DMS79 (cell line): ENCODE data around the gene ASIC3.
A peak's percentile ranks its signal among the peaks of the same experiment; 100 is the strongest.
"Not testable (repeated sequence)": the region's sequence is repeated elsewhere in the genome, so short reads cannot be mapped to it uniquely, and the experiment has no call there.

Experiments used
- DNase-seq: peaks from one replicate; lab custom pipeline; 2025; lab: John Stamatoyannopoulos, UW

The ASIC3 gene

GRCh38 chr7:151013733-151014497 is 34.4 kb upstream of the ASIC3 start:
- DNase-seq: no peak

DNA sequence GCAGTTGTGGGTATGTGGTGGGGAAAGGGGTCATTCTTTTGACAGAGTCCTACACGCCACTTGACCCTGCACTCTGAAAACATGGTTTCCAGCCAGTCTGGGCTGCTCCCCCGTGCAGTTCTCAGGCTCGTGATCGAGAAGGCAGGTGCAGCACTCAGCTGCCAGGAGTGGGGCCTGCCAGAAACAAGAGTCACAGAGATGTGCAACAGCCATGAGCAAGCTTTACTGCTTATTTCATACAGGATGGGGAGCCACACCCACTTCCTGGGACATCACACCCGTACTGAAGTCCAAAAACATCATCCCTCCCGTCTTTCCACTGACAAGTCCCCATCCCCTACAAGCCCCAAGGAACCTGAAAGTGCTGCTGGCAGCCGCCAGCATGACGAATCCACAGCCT is 33.4 kb upstream of the ASIC3 start:
- no peak for DNase-seq

DNA sequence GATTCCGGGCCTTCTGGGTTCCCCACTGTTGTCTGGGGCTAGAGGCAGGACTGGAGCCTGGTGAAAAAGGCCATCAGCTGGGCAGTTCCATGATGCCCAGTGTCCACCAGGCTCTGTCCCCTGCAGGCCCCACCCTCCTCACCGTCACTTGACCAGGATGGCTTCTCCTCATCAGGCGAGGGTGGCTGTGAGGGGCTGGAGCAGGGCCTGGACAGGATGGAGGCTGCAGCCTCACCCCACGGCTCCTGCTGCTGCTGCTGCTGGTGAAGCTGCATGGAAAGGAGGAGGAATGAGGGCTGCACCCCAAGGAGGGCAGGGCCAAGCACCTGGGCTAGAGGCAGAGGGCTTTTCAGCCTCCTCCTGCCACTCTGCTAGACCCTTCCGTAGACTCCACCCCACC is 32.4 kb upstream of the ASIC3 start:
- DNase-seq: no peak

GRCh38 chr7:151016505-151016904 is 31.8 kb upstream of the ASIC3 start:
- DNase-seq: no peak

DNA sequence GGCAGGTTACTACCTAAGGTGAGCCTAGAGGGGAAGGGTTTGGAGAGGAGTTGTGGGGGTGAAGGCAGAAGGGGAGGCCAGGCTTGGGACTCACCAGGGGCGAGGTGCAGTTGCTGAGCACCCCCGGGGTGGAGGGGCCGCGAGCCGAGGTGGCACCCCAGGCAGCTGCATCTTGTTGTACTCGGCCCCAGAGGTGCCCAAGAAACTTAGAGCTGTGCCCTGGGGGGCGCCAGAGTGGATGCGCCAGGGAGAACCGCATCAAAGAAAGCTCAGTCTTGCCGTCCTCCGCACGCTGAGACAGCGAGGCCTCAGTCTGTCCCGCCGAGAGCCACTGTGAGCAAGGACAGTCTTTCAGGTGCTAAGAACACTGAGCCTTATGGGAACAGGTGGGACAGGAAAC is 31.4 kb upstream of the ASIC3 start:
- DNase-seq: no peak

- DNase-seq: no peak
Measured at GRCh38 chr7:151017370-151017952, 30.9 kb upstream of the ASIC3 start.

DNA sequence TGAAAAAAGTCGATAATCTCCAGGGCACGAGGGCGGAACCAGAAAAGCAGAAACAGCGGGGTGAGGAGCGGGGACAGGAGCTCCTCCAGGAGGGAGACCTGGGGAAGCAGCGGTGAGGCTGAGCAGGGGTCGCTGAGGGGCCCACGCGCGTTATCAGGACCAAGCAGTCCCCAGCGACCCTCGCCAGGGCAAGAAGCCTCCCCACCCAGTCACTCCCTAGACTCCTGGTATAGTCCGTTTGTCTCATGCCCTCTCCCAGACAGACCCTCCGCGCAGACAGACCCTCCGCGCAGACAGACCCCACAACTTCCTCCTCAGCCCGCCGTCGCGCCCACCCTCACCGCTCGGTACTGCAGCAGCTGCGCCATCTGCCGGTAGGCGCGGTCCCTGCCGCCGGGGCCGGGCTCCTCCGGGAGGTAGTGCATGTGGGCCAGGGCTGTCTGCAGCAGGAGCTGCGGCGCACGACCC is 30.3 kb upstream of the ASIC3 start:
- peak; percentile 36 for DNase-seq

GRCh38 chr7:151018421-151019129 is 29.8 kb upstream of the ASIC3 start:
- no peak for DNase-seq

- no peak for DNase-seq
Measured at GRCh38 chr7:151019130-151019447, 29.2 kb upstream of the ASIC3 start.

DNA sequence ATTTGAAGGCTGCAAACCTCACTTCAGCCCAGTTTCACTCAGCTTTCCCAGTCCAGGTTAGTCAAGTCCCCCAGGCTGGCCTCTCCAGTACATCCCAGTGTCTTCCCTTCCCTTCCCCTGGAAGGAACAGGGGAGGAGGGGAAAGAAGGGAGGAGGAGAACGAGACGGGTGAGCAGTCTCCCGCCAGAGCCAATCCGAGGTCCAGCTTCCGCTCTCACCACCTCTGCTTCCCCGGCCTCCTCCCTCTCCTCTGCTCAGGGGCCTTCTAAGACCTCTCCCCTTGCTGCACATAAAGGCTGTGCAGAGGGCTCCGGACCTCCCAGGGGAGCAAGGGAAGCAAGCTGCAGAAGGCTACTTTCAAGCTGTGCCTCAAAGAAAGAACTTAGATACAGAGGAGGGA is 28.1 kb upstream of the ASIC3 start:
- no peak for DNase-seq

- DNase-seq: no peak
Measured at GRCh38 chr7:151023232-151023631, 25.1 kb upstream of the ASIC3 start.

- DNase-seq: no peak
Measured at GRCh38 chr7:151024435-151025056, 23.8 kb upstream of the ASIC3 start, which contains the start of gene ATG9B. Gene ATG9B (minus strand): TSS chr7:151024494. CDS start chr7:151024423, 71 bp downstream.

DNA sequence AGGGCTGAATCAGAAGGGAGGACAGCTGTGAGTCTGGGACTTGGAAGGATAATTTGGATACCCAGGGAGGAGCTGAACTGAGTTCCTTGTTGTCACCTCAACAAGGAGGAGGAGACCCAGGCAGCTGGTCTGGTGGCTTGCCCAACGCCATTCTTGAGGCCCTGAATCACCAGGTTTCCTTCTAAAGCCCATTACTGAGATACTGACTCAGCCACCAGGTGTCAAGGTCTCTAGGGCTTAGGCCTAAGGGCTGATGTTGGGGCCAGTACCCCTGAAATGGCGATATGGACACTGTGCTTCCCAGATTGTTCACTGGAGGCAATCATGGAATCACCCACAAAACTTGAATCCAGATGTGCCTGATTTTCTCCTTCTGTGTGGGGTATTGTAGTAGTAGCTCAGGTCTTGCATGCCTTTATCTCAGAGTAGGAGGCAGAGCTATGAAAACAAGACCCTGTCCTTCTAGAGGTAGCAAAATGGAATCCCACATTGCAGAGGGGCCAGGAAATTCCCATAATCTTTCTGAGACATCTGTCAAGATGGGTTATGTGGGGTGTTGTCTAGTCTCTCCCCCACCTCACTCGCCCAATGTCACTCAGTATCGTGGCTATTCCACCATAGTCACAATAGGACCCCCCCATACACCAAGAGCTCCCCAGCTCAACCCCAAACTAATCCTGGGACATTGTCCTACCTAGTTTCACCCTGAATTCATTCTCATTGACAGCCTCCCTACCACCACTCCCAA is 22.2 kb upstream of the ASIC3 start:
- no peak for DNase-seq

DNA sequence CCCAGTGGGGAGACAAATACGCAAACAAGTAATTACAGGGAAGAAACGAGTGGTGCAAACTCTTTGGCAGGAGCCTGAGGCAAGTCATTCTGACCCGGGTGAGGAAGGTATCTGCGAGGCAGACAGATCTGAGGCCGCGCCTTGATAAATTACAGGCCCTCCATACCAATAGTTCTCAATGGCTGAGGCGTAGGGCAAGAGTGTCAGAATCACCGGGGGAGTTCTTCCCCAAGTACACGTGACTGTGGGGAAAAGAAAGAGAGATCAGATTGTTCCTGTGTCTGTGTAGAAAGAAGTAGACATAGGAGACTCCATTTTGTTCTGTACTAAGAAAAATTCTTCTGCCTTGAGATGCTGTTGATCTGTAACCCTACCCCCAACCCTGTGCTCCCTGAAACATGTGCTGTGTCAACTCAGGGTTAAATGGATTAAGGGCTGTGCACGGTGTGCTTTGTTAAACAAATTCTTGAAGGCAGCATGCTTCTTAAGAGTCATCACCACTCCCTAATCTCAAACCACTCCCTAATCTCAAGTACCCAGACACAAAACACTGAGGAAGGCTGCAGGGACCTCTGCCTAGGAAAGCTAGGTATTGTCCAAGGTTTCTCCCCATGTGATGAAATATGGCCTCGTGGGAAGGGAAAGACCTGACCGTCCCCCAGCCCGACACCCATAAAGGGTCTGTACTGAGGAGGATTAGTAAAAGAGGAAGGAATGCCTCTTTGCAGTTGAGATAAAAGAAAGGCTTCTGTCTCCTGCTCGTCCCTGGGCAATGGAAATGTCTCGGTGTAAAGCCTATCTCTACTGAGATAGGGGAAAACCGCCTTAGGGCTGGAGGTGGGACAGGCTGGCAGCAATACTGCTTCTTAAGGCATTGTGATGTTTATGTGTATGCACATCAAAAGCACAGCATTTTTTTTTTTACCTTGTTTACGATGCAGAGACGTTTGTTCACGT is 21.3 kb upstream of the ASIC3 start:
- not testable (repeated sequence) for DNase-seq

DNA sequence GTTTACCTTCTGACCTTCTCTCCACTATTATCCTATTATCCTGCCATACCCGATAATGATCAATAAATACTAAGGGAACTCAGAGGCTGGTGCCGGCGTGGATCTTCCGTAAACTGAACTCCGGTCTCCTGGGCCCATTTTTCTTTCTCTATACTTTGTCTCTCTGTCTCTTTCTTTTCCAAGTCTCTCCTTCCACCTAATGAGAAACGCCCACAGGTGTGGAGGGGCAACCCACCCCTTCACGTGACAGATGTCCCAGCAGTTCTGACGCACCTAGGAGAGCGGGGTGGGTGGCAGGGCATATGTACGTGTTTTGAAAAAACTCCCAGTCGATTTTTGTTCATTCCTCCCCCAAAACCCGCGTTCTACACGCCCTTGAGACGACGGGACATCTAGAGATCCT is 20.6 kb upstream of the ASIC3 start:
- DNase-seq: not testable (repeated sequence)

GRCh38 chr7:151028131-151028947 is 20.0 kb upstream of the ASIC3 start, which contains the start of gene ABCB8:
Gene ABCB8 (plus strand): TSS chr7:151028450. CDS start chr7:151028516, 66 bp downstream.
- peak; percentile 97 for DNase-seq

GRCh38 chr7:151028948-151029501 is 19.3 kb upstream of the ASIC3 start:
- no peak for DNase-seq

GRCh38 chr7:151031011-151031410 is 17.3 kb upstream of the ASIC3 start:
- DNase-seq: no peak
